Activated CD4-positive, CD25-positive, alpha-beta regulatory T cell treated with anti-CD3 and anti-CD28 coated beads, Interleukin-2, amount 50 U/mL, for 24 hours (primary cell): ENCODE measurements around the gene TENT4B.

Experiments used
- ATAC-seq, 2 donors: fragments of 150-1000 bp; cut with Tn5 transposase; one replicate each; pipeline ENCODE4 v1.10.0; 2021; ENCODE audit warnings: mild to moderate bottlenecking in 1 of 2, moderate library complexity in 1 of 2

The TENT4B gene

DNA sequence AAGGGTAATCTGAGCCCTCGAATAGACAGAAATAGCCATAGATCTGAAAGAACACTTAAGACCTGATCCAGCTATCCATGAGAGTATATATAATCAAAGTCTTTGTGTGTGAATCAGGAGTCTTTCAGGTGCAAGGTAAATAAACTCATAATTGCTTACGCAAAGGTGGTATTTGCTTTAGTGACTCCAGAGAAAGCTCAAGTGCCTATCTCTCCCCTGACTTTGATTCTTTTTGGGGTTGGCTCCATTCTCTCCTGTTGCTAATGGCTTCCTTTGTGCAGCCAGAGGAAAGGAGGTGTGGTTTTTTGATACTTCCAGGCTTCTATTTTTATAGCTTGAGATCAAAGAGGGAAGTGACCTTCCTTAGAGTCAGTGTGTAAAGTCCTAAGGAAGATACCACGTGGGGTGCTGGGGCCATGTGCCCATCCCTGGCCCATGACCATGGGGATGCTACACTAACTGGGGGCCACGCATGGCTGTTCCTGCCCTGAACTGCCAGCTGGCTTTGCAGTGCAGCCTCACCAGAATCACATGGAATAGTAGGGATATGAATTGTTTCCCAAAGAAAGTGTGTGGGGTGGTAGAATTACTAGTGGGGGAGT lies 45.8 kb downstream of the TENT4B start:
- ATAC-seq: no peak

DNA sequence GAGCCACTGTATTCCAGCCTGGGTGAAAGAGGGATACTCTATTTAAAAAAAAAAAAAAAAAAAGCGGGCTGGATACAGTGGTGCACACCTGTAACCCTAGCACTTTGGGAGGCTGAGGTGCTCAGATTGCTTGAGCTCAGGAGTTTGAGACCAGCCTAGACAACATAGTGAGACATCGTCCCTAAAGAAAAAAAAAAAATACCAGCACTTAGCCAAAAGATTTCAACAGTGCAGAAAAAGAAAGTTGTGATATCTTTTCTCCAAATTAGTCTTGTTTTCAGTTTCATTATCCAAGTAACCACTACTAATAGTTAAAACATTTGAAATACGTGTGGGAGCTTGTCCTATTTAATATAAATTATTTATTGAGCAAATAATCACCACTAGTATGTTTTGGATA lies 48.7 kb downstream of the TENT4B start:
- ATAC-seq: peak; percentile 51 to 64

DNA sequence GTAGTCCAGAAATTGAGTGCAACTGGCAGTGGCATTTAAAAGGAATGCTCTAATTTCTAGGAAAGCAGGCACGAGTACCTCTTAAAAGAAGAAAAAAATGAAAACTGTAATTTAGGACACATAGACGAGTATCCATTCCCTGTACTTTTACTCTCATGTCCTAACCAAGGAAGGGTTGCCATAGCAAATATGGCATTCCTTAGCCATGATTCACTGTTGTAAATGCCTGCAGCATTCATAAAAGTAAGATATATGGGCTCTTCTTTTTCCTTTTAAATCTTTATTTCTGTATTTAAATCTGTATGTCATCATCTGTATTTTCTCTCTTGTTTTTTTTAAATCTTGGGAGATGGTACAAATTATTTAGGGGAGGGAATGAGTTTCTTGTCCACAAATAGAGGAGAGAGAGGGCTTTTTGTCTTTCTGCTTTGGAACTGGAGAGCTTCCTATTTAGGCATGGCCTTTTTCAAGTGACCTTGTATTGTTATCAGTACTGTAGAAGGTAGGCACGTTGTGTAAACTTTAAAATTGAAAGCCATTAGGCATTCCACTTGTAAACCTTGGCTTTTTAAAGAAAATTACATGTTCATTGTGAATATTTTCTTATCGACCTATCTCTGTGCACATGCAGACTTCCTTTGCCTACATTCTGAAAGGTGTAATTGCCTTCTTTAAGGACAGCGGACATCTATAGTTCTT lies 50.0 kb downstream of the TENT4B start:
- ATAC-seq: no peak

DNA sequence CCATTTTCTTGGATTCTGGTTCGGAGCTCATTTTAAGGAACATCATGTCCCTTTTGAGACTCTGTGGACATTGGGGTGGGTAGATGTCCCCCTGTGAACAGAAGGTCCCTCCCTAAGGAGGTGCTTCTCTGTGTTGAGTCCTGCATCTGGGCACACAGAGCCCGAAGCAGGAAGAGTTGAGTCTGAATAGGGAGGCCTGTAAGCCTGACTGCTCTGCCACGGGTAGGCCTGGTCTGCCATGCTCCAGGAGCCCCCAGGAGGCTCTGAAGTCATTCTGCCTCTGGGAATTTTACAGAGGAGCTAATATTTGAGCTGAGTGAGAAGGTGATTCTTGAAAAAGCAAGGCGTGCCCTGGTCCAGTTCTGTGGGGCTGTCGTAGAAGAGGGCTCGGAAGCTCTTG lies 50.6 kb downstream of the TENT4B start:
- no peak for ATAC-seq

DNA sequence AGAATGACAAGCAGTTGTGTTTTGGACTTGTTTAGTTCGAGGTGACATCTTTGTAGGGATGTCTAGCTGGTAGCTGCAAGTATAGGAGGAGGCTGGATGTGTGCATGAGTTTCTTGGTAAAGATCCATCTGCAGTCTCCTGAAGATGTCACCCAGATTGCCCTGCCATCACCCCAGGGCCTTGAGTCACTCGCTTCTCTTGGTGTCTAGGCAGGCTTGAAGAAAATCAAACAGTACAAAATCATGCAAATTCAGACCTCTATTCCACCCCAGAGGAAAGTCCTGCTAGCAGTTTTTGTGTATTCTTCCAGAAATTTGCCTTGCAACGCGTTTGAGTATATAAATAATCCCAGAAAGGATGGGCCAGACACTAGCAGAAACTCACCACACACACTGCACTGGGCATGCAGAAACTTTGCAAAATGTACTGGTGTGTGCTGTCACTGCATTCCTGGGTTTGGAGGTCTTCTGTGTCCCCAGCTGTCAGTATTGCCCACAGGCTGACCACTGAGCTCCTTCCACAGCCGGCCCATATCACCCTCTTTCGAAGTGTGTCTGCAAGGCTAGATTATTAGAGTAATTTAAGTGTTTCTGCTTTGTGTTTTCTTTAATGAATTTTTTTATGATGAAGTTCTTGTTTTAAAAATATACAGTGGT lies 51.5 kb downstream of the TENT4B start:
- ATAC-seq: no peak

DNA sequence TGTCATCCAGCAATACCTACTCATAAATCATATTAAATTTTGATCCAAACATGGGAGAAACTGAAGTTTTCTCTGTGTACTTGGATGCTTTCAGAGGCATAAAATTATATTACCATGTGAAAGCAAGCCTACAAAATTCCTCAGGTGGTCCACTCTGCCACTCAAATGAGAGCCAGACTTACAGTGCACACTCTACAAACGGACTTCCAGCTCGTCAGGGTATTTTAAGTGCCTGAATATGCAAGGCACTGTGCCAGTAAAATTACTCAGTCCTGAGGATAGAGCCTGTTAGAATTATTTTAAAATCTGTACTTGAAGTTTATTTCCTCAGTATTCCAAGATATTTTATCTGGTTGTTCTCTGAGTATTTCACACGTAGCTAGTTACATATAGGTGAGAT lies 54.5 kb downstream of the TENT4B start:
- ATAC-seq: no peak

DNA sequence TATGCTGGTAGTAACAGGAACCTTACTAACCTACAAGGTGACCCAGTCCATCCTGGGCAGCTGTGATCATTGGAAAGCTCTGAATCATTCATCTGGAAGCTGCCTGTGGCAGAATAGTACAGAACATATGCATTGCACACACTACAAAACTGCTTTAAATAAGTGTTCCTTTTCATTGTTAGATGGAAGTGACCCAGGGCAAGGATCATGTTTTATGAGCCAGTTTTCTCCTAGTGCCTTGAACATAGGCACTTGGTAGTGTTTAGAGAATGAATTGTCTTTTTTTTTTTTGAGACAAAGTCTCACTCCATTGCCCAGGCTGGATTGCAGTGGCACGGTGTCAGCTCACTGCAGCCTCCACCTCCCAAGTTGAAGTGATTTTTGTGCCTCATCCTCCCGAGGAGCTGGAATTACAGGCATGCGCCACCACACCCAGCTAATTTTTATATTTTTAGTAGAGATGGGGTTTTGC lies 55.4 kb downstream of the TENT4B start:
- no peak for ATAC-seq

DNA sequence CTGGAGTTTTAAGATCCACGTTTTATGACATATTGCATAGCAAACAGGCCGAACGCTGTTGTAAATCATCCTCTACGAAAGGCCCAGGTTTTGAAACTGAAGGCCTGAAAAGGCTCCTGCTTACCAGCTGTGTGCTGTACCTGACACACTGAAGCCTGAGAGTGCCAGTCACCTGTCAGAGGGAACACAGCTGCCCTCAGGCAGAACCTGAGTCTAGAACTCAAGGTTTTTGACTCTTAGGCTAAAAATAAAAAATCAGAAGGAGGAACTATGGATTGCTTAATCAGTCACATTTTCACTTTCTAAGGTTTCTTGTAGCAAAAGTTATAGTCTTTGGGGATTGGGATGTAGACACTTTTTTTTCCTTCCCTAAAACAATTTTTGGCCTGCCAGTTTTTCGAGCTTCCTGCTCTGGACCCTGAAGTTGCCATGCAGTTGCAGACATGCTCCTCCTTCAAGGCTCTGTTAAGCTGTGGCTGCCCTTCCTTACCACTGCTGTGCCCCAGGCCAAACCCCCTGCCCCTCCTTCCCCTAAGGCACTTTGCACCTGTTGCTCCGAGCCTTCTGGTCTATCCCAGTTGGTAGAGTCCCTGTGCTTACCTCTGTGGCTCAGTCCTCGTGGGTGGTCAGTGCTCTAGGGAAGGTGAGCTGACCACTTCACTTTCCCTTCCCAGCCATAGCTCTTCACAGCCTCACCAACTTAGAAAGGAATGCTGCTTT lies 56.6 kb downstream of the TENT4B start:
- ATAC-seq: no peak

DNA sequence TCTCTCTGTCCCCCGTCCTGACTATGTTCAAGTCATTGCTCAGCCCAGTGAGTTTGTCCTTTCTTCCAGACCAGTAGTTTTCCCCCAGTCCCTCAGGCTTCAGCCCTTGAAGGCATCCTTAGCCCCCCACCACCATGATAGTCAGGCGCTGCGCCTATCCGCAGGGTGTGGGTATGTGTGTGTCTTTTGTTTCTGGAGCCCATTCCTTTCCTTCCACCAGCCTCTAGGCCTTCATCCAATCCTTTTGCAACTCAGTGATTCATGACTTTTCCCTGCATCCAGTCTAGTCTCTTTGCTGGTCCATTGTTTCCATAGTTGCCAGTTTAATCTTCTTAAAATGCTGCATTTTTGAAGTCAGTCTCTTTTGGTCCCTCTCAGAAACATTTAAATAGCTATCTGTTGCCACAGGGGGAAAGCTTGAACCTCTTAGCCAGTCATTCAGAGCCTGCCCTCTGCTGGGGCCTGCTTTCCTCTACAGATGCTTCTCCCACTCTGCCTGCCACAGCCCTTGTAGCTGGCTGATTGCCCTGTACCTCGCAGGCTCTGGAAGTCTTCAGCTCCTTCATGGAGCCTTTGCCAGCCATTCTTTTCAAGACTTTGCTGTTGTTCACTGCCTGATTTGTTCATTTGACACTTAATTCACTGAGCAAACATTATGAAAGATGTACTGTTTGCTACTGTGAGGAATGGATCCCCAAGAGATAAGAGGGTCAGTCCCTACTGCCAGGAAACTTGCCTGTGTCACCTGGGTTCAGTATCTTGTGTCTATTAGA lies 57.3 kb downstream of the TENT4B start:
- ATAC-seq: peak; percentile 68 to 89

DNA sequence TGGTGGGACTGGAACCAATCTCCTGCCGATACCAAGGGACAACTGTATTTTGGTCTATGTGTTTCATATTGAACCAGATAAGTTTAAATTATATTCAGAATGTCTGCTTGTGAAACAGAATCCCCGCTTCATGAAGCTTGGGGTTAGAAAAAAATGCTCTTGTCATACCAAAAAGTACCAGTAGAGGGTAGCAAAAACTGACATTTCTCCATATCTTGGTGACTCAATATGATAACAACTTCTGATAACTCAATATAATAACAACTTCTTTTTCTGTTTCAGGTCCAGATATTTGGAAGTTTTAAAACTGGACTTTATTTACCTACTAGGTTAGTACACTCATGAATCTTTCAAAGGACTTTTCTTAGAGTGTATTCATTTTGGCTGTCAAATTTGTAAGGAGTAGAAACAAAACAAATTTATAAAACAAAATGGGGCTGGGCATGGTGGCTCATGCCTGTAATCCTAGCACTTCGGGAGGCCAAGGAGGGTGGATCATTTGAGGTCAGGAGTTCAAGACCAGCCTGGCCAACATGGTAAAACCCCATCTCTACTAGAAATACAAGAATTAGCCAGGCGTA lies 60.9 kb downstream of the TENT4B start:
- peak; percentile 48 to 53 for ATAC-seq

DNA sequence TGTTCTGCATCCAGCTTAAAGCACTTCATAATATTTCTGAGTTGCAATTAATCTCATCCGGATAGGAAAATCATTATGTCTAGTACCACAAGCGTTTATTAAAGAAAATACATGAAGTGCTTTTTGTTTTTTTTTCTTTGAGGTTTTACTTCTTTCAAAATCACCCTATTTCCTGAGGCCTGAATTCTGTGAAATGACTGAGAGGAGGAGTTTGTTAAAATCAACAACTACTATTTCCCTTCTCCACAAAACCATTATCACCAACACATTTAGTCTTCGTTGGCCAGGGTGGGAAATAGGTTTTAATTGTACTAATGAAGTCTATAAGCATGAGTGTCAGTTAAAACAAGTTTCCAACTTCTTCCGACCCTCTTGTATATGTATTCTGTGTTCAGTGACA lies 62.6 kb downstream of the TENT4B start:
- no peak for ATAC-seq

DNA sequence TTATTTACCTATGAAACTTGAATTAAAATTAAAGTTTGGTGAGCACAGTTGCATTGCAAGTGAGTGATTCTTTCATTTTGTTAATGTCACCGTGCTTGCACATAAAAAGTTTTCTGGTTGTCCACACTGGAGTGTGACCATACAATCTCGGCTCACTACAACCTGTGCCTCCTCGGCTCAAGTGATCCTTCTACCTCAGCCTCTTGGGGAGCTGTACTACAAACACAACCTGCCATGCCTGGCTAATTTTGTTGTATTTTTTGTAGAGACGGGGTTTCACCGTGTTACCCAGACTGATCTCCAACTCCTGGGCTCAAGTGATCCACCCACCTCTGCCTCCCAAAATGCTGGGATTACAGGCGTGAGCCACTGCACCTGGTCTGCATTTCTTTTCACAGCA lies 63.1 kb downstream of the TENT4B start:
- ATAC-seq: no peak

DNA sequence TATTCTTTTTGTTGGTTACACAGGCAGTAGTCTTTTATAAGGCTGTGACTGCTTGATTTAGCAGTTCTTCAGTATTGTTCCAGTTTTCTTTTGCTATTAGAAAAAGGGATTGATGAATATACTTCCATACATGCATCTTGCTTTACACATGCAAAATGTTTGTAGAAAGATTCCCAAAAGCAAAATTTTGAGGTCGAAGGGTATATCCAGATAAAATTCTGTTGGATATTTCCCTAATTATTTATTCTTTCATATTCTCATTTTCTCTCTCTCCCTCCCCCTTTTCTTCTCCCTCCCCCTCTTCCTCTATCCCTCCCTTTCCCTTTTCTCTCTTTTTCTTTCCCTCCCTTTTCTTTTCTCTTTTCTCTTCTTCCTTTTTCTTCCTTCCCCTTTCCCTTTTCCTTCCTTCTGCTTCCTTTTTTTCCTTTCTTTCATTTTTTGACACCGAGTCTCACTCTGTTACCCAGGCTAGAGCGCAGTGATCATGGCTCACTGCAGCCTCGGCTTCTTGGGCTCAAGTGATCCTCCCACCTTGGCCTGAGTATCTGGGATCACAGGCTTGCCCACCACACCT lies 66.4 kb downstream of the TENT4B start:
- no peak for ATAC-seq

DNA sequence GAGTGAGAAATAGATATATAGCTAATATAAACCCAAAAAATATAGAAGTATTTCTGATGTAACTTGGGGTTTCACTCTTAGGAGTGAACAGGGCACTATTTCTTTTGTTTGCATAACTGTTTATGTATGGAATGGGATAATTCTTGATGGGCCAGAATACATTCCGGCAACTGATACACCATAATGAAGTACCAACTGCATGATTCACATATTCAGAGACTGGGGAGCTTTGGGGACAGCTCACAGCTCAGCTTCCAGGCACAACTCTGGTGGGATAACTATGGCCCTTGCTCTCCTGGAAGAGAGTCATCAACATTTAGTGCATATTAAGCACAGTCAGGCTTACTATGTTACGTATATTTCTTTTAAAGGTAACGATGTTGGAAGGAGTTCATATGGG lies 71.2 kb downstream of the TENT4B start:
- no peak for ATAC-seq

DNA sequence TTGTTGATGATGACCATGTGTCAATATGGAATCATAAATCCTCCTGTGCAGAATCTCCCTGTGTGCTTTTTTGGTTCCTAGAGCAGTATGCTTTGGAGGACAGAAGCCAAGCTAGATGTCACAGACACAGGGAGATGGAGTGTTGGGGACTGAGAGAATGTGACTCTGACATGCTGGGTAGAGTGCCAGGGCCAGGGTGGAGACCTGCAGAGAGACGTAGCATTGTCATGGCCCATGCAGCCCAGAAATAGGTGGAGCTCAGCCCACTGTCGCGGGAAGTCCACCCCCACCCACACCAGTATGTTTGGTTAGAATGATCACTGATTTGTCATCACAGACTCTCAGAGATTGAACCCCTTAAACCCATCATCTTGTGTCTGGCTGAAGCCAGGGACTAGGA lies 74.0 kb downstream of the TENT4B start:
- ATAC-seq: no peak

DNA sequence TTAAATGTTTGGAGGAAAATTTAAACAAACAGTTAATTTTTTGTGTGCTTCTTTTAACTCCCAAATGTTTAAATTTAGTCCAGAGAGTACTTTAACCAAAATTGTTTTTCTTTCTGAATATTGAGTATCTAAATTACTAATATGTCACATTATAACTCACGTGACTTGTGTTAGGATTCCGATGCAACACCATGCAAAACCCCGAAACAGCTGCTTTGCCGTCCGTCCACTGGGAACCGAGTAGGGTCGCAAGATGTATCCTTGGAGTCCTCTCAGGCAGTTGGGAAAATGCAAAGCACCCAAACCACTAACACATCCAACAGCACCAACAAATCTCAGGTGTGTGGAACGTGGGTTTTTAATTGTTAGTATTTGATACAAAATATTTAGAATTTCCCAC lies 74.6 kb downstream of the TENT4B start:
- ATAC-seq: no peak

DNA sequence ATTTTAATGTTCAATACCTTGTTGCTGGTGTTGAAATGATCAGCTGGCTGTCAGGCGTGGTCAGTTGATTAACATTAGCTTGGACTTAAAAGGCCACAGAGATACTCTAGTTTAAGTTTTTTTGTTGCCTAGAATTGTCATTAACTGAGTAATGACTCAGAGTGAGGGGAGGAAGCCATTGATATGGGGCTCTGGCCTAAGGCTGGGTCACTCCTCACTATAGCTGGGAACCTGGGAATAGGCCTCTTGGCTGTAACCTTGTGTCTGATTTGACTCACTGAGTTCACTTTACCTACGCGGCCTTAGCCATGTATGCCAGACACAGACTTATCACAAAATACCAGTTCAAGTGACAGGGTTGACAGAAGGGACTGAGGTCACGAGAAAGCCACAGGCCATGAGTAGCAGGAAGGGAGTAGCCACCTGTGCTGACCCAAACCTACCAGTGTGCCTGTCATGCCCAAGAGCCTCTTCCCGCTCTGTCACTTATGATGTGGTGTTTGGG lies 75.3 kb downstream of the TENT4B start:
- ATAC-seq: peak in 1 of 2 donors; percentile 55

DNA sequence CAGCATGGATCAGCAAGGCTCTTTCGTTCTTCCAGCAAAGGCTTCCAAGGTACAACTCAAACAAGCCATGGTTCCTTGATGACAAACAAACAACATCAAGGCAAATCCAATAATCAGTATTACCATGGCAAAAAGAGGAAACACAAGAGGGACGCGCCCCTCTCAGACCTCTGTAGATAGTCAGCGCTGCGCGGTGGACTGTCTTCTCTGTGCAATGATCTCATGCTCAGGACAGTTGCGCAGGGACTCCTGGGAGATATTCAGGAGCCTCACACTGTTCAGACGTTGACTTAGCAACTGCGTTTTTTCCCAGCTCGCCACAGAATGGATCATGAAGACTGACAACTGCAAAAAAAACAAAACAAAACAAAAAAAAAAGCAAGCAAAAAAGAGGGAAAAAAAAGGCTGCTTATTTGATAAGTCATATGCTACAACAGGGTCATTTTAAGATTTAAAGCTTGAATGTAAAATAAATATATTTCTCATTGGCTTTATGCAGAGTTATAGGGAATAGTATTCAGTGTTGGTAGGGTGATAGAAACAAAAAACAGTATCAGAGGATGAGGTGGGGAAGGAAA lies 76.1 kb downstream of the TENT4B start:
- ATAC-seq: no peak

DNA sequence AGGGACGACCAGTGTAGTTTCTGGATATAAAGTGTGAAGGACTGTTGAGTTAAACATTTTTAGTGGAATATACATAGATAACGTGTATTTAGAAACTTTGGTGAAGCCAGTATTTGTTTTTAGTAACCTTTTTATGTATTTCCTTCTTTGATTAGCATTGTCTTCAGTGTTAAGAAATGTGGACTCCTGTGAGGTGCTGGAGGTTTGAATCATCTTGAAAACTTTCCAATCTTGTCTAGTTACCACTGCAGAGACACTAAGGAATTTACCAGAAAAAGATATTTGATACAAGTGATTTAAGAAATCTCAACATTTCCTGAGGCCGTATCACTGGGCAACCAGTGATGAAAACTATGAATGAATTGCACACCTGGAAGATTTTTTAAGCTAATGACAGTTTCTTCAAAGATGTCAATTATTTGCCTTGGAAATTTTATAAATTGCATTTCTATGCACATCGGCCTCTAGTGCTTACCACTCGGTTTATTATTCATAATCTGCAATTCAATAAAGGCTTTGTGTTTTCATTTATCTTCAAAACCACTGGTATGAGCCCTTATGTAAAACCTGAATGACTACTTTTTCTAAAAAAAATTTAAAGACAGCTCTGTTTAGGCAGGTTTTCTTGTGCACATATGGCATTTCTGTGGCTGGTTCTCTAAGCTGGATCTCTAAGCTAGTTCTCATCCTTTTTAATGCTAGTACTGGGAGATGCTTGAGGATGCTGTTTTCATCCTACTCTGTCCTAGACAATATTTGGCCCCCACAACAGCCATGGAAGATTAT lies 81.9 kb downstream of the TENT4B start:
- no peak for ATAC-seq

DNA sequence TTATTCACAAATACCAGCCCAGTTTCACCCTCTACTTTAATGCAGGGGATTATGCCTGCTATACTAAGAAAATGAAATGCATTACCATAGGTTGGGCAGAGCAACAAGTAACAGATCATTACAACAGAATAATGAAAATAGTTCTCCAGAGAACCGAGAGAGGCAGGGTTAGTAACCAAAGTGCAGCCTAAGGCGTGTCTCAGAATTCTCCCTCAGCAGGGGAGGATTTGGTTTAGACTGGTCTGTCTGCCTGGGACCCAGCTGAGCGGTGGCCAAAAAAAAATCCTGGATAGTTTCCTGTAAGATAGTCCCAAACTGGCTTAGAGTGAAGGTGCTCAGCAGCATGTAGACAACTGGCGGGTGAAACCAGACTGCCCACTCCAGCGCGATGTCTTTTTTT lies 82.5 kb downstream of the TENT4B start:
- no peak for ATAC-seq

DNA sequence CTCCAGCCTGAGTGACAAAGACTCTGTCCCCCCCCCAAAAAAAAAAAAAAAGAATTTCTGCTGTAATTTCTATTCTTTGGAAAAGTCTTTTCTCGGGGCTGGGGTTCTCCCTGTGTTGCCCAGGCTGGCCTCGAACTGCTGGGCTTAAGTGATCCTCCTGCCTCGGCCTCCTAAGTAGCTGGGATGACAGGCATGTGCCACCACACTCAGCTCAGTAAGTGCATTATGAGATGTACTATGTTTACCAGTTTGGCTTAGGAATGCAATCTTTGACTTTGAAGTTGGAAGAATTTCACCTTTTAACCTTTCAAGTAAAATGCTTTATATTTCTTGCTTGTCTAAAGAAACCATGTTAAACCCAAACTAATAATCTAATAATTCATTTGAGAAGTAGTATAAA lies 85.2 kb downstream of the TENT4B start:
- no peak for ATAC-seq
